Measurements from ENCODE around the gene MYO5C.

DNA sequence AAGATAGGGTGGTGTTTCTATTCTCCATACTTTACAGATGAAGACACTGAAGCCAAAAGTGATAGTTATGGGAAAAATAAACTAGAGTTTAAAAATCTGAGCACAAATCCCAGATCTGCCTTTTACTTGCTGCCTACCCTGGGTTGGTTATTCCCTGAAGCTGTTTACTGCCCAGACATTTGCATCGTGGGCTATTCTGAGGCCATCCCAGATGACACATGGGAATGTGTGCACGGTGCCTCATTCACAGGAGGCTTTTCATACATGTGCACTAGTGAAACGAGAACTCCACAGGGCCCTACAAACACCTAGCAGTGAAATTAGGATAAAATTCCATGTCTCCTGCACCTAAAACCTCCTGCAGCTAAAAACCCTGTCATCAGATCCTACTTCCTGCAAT lies 17.5 kb downstream of the MYO5C start:
- TF ChIP-seq, protein P1, sequence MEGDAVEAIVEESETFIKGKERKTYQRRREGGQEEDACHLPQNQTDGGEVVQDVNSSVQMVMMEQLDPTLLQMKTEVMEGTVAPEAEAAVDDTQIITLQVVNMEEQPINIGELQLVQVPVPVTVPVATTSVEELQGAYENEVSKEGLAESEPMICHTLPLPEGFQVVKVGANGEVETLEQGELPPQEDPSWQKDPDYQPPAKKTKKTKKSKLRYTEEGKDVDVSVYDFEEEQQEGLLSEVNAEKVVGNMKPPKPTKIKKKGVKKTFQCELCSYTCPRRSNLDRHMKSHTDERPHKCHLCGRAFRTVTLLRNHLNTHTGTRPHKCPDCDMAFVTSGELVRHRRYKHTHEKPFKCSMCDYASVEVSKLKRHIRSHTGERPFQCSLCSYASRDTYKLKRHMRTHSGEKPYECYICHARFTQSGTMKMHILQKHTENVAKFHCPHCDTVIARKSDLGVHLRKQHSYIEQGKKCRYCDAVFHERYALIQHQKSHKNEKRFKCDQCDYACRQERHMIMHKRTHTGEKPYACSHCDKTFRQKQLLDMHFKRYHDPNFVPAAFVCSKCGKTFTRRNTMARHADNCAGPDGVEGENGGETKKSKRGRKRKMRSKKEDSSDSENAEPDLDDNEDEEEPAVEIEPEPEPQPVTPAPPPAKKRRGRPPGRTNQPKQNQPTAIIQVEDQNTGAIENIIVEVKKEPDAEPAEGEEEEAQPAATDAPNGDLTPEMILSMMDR (conservative IDR thresholded peaks at IDR 0.05 in 1 of 2, IDR thresholded peaks at IDR 0.05 in 1 of 2; ENCODE audit: low read depth in 1 of 2, low read length in 2 of 2): no peak
- no peak for TF ChIP-seq EZH2 (IDR thresholded peaks at IDR 0.05; ENCODE audit: low read length, missing control alignments)
